Measurements from ENCODE around the gene ELMOD1. TPM values are rescaled to one million over a fixed set of nuclear protein-coding genes. Genes with fewer than 3 reads are reported as not detected.
"Not testable (repeated sequence)": the region's sequence is repeated elsewhere in the genome, so short reads cannot be mapped to it uniquely, and the experiment has no call there.

The ELMOD1 gene
- total RNA-seq, 2 experiments from 2014 or later: not detected

DNA sequence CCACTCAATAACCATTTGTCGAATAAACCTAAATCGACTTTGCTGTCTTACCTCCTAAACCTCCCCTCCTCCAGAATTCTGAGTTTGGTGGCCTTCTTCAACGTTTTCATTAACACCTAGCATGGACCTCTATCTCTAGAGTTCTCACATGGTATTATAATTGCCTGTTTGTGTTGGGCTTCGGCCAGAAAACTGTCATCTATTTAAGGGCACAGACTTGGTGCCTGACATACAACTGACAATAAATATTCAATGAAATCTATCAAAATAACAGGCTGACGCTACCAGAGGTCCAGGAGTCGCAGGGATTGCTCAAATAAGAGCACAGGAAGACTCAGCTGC is 26.1 kb upstream of the ELMOD1 start:
- Histone ChIP-seq H3K9me2 (ENCODE audit: insufficient read depth, low read length) (no peaks in the 10 kb centered on the region), H3K27ac (ENCODE audit: low read depth, low read length, poor library complexity, severe bottlenecking) (peak overlapping the region; percentile 86), H3K4me1 (ENCODE audit: insufficient read depth, low read length, poor library complexity, severe bottlenecking) (peaks cover 49% of the 10 kb centered on the region), H3K4me2 (ENCODE audit: low read length) (peak overlapping the region; percentile 99), H3K4me3 (ENCODE audit: low read depth, low read length, poor library complexity, severe bottlenecking) (peak overlapping the region; percentile 76), H3K79me2 (ENCODE audit: insufficient read depth, low read depth, low read length) (peaks cover 45% of the 10 kb centered on the region), H3K36me3 (ENCODE audit: insufficient read depth, low read length) (peaks cover 19% of the 10 kb centered on the region), H4K20me1 (ENCODE audit: insufficient read depth, low read length) (no peaks in the 10 kb centered on the region), H2AFZ (ENCODE audit: low read length) (peak overlapping the region; percentile 97), H3K9me3 (ENCODE audit: low read length) (no peaks in the 10 kb centered on the region)
- TF ChIP-seq EZH2phosphoT487 (IDR thresholded peaks at IDR 0.05; ENCODE audit: borderline replicate concordance, low read depth, low read length): no peak
- no peak for TF ChIP-seq CTCF (conservative IDR thresholded peaks at IDR 0.05; ENCODE audit: low read length)
- intact Hi-C loops (cut with micrococcal nuclease; ENCODE audit: unreplicated experiment): loop anchor here (1.0 to 10.0 kb wide), 6 partner anchors 42 to 660 kb away; partner anchors contain the start of genes ATM, CWF19L2, NPAT and RAB39A
- TSS peak; percentile 72 for BruUV-seq (replicated peaks)
- DNase-seq (ENCODE audit: low spot score): no peak
- ChIA-PET CTCF (ENCODE audit: unreplicated experiment) (no interaction called here), POLR2A (interaction anchor here (0.6 to 3.6 kb wide), 5 partner anchors 9 to 108 kb away, joined by 4 to 32 read pairs (median 14); partner anchors contain the start of gene CWF19L2)

DNA sequence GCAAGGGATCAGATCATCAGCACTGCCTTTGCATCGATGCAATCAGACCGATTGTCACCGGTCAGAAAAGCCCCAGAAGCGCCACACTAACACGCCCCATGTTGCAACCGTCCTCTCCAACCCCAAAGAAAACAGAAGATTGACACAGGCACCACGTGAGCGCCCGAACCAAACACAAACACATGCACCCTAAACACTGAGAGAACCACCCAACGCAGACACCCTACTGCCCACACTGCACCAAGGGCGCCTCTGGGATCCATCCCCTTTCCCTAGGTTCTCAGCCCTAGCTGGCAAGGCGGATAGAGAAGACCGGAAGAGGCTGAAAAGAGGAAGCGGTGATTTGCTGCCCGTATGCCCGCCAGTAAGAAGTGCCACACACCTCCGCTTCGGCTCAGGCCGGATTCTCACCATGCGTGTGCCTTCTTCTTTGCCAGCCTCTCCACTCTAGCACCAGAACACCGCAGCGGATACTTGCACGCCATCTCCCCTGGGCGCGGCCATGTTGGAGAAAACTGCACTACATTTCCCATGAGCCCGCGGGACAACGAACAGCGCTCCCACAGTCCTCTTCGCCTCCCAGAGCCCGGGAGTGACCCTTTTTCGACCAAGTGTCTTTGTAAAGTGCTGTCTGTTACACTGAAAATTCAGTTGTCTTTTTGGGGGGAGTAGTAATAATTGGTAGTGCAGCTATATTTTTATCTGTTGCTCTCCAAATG is 25.6 kb upstream of the ELMOD1 start, which contains the start of gene ALKBH8:
TSS of gene ALKBH8 (minus strand) at position 517 of the 719 bp plus-strand sequence. CDS start 4,842 bp downstream, outside the sequence.
- Histone ChIP-seq H3K4me1 (ENCODE audit: insufficient read depth, low read length, poor library complexity, severe bottlenecking) (peaks cover 49% of the 10 kb centered on the region), H4K20me1 (ENCODE audit: insufficient read depth, low read length) (no peaks in the 10 kb centered on the region), H3K9me2 (ENCODE audit: insufficient read depth, low read length) (no peaks in the 10 kb centered on the region), H3K79me2 (ENCODE audit: insufficient read depth, low read depth, low read length) (peaks cover 45% of the 10 kb centered on the region), H3K4me3 (ENCODE audit: low read depth, low read length, poor library complexity, severe bottlenecking) (peak within 1 kb of the TSS; percentile 76), H3K27ac (ENCODE audit: low read depth, low read length, poor library complexity, severe bottlenecking) (peak within 1 kb of the TSS; percentile 86), H3K9me3 (ENCODE audit: low read length) (no peaks in the 10 kb centered on the region), H2AFZ (ENCODE audit: low read length) (peak within 1 kb of the TSS; percentile 97), H3K36me3 (ENCODE audit: insufficient read depth, low read length) (peaks cover 14% of the 10 kb centered on the region), H3K4me2 (ENCODE audit: low read length) (peak within 1 kb of the TSS; percentile 99)
- intact Hi-C loops (cut with micrococcal nuclease; ENCODE audit: unreplicated experiment): loop anchor here (1.0 to 10.0 kb wide), 4 partner anchors 108 to 659 kb away; partner anchors contain the start of genes ATM, CWF19L2, NPAT and RAB39A
- ChIA-PET CTCF (ENCODE audit: unreplicated experiment) (interaction anchor here (2.1 kb wide), 1 partner anchor 444 kb away, joined by 7 read pairs; the partner anchor contains the start of gene CUL5), POLR2A (interaction anchor here (2.8 to 4.1 kb wide), 4 partner anchors 9 to 109 kb away, joined by 13 to 32 read pairs (median 17); partner anchors contain the start of gene CWF19L2)
- BruUV-seq (replicated peaks): no TSS peak
- TF ChIP-seq EZH2phosphoT487 (IDR thresholded peaks at IDR 0.05; ENCODE audit: borderline replicate concordance, low read depth, low read length): no peak
- no peak for TF ChIP-seq CTCF (conservative IDR thresholded peaks at IDR 0.05; ENCODE audit: low read length)
- DNase-seq (ENCODE audit: low spot score): peak; percentile 80

- Histone ChIP-seq H3K4me3 (ENCODE audit: low read depth, low read length, poor library complexity, severe bottlenecking) (peak overlapping the region; percentile 76), H2AFZ (ENCODE audit: low read length) (peak overlapping the region; percentile 97), H3K4me1 (ENCODE audit: insufficient read depth, low read length, poor library complexity, severe bottlenecking) (peaks cover 49% of the 10 kb centered on the region), H3K27ac (ENCODE audit: low read depth, low read length, poor library complexity, severe bottlenecking) (peak overlapping the region; percentile 86), H3K79me2 (ENCODE audit: insufficient read depth, low read depth, low read length) (peaks cover 40% of the 10 kb centered on the region), H3K4me2 (ENCODE audit: low read length) (peak overlapping the region; percentile 99)
- not testable (repeated sequence) for DNase-seq (ENCODE audit: low spot score); H3K9me2 ChIP-seq (ENCODE audit: insufficient read depth, low read length); H3K36me3 ChIP-seq (ENCODE audit: insufficient read depth, low read length); H3K9me3 ChIP-seq (ENCODE audit: low read length); H4K20me1 ChIP-seq (ENCODE audit: insufficient read depth, low read length)
- TSS peak; percentile 96 for BruUV-seq (replicated peaks)
- intact Hi-C loops (cut with micrococcal nuclease; ENCODE audit: unreplicated experiment): loop anchor here (1.0 to 10.0 kb wide), 4 partner anchors 109 to 659 kb away; partner anchors contain the start of genes ATM, CWF19L2, NPAT and RAB39A
- POLR2A ChIA-PET: interaction anchor here (0.6 to 4.1 kb wide), 7 partner anchors 9 to 124 kb away, joined by 3 to 20 read pairs (median 5); partner anchors contain the start of gene CWF19L2
- CTCF ChIA-PET (ENCODE audit: unreplicated experiment): interaction anchor here (2.1 kb wide), 1 partner anchor 443 kb away, joined by 7 read pairs; the partner anchor contains the start of gene CUL5
Observed at GRCh38 chr11:107565955-107566501, 24.9 kb upstream of the ELMOD1 start.

All from OCI-LY7 (cell line).